Lower lobe of right lung (tissue), 2 donors: ENCODE measurements around the gene GSTM4. TPM values are rescaled to one million over a fixed set of nuclear protein-coding genes. Genes with fewer than 3 reads are reported as not detected.

Experiments used
- ATAC-seq, 2 donors: fragments of 200-7000 bp; cut with Tn5 transposase; one replicate each; pipeline ENCODE4 v1.9.1; 2020 to 2022; ENCODE audit warnings: mild to moderate bottlenecking in 2 of 2, moderate library complexity in 2 of 2
- DNase-seq: peaks from one replicate; pipeline ENCODE4 v3.0.0-alpha.2; 2020
- H3K27ac ChIP-seq: fragments of 200-600 bp; one replicate; pipeline ENCODE4 v1.8.0; 2022
- H3K27me3 ChIP-seq: fragments of 200-600 bp; one replicate; pipeline ENCODE4 v1.8.0; 2022; ENCODE audit warnings: low read depth
- H3K36me3 ChIP-seq: fragments of 200-600 bp; one replicate; pipeline ENCODE4 v1.8.0; 2022; ENCODE audit warnings: mild to moderate bottlenecking
- H3K4me1 ChIP-seq: fragments of 200-600 bp; one replicate; pipeline ENCODE4 v1.8.0; 2022
- H3K4me3 ChIP-seq: fragments of 200-600 bp; one replicate; pipeline ENCODE4 v1.8.0; 2022; ENCODE audit warnings: mild to moderate bottlenecking
- H3K9me3 ChIP-seq: fragments of 200-600 bp; one replicate; pipeline ENCODE4 v1.8.0; 2022
- CTCF ChIP-seq: fragments of 200-600 bp; IDR thresholded peaks from one replicate; pipeline ENCODE4 v1.8.0; 2022; ENCODE audit warnings: antibody characterized with exemption, mild to moderate bottlenecking
- intact Hi-C: fragments of 100-400 bp; cut with DNase I; formaldehyde crosslinking; loops from one replicate; pipeline ENCODE4 v1.11.0; 2022
- total RNA-seq: library from RNA; stranded (reverse); fragmentation: NEBNext Ultra II Directional; extraction: Animal tissue kit (Norgen Biotek cat#: 25700); gene quantifications from one replicate; pipeline ENCODE4 v1.2.1, GENCODE V29; 2021
- donor health status: DM: no; HTN: yes; CAD: no; lungs with severe emphysema.

The GSTM4 gene
- total RNA-seq, 1 donor from 2014 or later, result 15.7 TPM

GRCh38 chr1:109622895-109623294, 33.0 kb upstream of the GSTM4 start:
- Histone ChIP-seq H3K9me3 (no peaks in the 10 kb centered on the region), H3K27me3 (no peaks in the 10 kb centered on the region), H3K36me3 (peaks cover 19% of the 10 kb centered on the region), H3K4me1 (peaks cover 54% of the 10 kb centered on the region), H3K4me3 (no peak overlapping the region), H3K27ac (no peak overlapping the region)
- no peak for TF ChIP-seq CTCF
- intact Hi-C loops, result no loop called here
- DNase-seq (no peak), ATAC-seq (no peak)

- peaks cover 27% of the 10 kb centered on the region for H3K36me3 ChIP-seq
- H3K4me1 ChIP-seq, result peaks cover 54% of the 10 kb centered on the region
- peak overlapping the region; percentile 6 for H3K4me3 ChIP-seq
- DNase-seq, result no peak
- no peaks in the 10 kb centered on the region for H3K9me3 ChIP-seq
- no peak for ATAC-seq
- peak overlapping the region; percentile 6 for H3K27ac ChIP-seq
- intact Hi-C loops, result no loop called here
- no peak for TF ChIP-seq CTCF
- H3K27me3 ChIP-seq, result no peaks in the 10 kb centered on the region
Measured at GRCh38 chr1:109623601-109624161, 32.2 kb upstream of the GSTM4 start.

- H3K27ac ChIP-seq, result peak overlapping the region; percentile 6
- intact Hi-C loops, result no loop called here
- DNase-seq, result no peak
Measured at GRCh38 chr1:109624201-109625010, 31.5 kb upstream of the GSTM4 start.

GRCh38 chr1:109625176-109625575, 30.7 kb upstream of the GSTM4 start:
- peaks cover 40% of the 10 kb centered on the region for H3K4me1 ChIP-seq
- no peaks in the 10 kb centered on the region for H3K9me3 ChIP-seq
- DNase-seq, result no peak
- no peak overlapping the region for H3K4me3 ChIP-seq
- no peaks in the 10 kb centered on the region for H3K27me3 ChIP-seq
- H3K36me3 ChIP-seq, result peaks cover 38% of the 10 kb centered on the region
- intact Hi-C loops, result no loop called here
- ATAC-seq, result no peak
- no peak overlapping the region for H3K27ac ChIP-seq
- TF ChIP-seq CTCF, result no peak

More at GRCh38 chr1:109624201-109625010, 31.5 kb upstream of the GSTM4 start:
- no peak overlapping the region for H3K4me3 ChIP-seq
- no peak for ATAC-seq
- H3K27me3 ChIP-seq, result no peaks in the 10 kb centered on the region
- TF ChIP-seq CTCF, result no peak
- peaks cover 46% of the 10 kb centered on the region for H3K4me1 ChIP-seq
- H3K9me3 ChIP-seq, result no peaks in the 10 kb centered on the region
- H3K36me3 ChIP-seq, result peaks cover 34% of the 10 kb centered on the region

GRCh38 chr1:109625601-109626560, 30.0 kb upstream of the GSTM4 start:
- TF ChIP-seq CTCF, result no peak
- H3K9me3 ChIP-seq, result no peaks in the 10 kb centered on the region
- intact Hi-C loops, result no loop called here
- ATAC-seq (no peak), DNase-seq (no peak)
- H3K27ac ChIP-seq, result no peak overlapping the region
- H3K27me3 ChIP-seq, result no peaks in the 10 kb centered on the region
- H3K4me3 ChIP-seq, result no peak overlapping the region
- peaks cover 38% of the 10 kb centered on the region for H3K4me1 ChIP-seq
- H3K36me3 ChIP-seq, result peaks cover 41% of the 10 kb centered on the region
